Cerebellar nuclear complex (tissue), 1 donor: ENCODE data around the gene WBP1L.

Experiments
- DNase-seq, 2 experiments: peaks; one replicate each; lab custom pipeline; 2025; lab: John Stamatoyannopoulos, UW

The WBP1L gene

GRCh38 chr10:102759497-102760210 lies 15.9 kb downstream of the WBP1L start:
- no peak for DNase-seq

DNA sequence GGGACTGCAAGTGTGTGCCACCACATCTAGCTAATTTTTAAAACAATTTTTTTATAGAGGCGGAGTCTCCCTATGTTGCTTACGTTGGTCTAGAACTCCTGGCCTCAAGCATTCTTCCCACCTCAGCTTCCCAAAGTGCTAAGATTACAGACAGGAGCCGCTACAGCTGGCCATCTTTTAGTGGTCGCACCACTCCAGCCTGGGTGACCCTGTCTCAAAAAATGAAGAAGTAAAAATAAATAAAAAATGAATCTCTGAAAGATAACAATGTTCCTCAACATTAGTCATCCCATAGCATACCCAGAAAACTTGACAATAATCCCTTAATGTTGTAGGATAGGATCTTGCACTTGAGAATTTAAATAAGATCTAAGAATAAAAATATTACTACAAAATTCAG lies 18.2 kb downstream of the WBP1L start:
- no peak for DNase-seq

DNA sequence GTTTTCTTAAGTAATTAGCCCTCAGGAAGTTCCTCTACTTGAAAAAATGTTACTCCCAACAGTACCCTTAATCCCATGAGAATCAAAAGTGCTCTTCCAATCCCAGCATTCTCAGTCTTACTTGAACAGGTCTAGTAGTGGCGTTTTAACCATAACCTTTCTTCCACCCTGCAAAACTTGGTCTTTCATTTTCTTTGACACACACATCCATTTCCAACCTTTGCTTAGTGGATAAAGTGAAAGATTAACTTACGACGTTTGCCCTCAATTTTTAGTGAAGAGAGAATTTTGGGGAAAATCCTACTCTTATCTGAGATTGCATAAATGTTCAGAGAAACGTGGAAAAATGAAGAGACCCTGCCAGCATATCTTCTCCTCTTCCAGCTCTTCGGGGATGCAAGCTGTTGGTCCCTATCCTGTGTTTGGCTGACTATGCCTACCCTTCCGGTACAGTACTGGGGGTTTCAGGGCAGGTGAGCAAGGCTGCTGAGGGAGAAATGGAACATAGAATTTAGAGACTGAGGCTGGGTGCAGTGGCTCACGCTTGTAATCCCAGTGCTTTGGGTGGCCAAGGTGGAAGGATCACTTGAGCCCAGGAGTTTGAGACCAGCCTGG lies 18.8 kb downstream of the WBP1L start:
- DNase-seq: no peak

DNA sequence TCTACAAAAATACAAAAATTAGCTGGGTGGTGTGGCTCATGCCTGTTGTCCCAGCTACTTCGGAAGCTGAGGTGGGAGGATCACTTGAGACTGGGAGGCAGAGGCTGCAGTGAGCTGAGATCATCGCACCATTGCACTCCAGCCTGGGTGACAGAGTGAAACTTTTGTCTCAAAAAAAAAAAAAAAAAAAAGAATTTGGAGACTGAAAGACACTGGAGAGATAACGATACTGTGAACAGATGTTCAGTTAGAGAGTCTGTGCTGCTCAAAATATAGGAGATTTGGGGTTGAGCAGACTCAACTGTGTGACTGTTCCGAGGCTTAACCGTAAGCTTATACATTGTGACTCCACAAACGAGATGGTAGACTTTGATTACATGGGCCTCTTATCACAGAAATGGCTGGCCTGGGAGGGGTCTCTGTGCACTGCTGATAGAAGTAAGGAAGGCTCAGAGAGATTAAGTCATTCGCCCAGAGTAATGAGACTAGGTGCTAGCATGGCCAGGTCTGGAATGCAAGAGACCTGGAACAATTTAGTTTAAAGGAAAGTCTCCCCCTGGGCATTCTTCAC lies 19.4 kb downstream of the WBP1L start:
- no peak for DNase-seq

- no peak for DNase-seq
Observed at GRCh38 chr10:102764470-102765161, 20.9 kb downstream of the WBP1L start.

- DNase-seq: no peak
Observed at GRCh38 chr10:102765336-102765735, 21.6 kb downstream of the WBP1L start.

DNA sequence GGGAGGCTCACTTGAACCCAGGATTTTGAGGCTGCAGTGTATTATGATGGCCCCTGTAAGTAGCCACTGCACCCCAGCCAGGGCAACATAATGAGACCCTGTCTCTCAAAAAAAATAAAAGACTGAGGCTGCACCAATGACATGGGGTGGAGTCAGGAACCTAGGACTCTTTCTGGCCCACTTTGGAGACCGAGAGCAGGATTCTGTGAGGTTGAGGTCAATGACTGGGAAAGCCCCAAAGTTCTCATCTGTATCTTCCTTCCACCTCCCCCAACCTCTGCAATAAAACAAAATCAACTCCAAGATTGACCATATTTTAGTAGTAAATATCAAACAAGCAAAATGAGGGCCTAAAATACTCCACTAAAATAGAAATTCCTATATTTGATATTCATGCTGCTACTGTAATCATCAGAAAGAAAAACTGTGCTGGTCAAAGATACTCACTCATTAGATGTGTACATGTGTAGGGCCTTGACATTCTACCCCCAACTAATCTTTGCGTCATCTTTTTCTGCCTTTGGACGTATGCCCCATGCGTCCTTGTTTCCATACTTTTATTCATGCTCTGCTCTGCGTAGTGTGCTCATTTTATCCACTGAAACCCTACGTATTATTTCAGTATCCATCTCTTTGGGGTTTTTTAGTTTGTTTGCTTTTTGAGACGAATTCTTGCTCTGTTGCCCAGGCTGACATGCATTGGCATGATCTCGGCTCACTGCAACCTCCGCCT lies 23.8 kb downstream of the WBP1L start:
- DNase-seq: no peak

GRCh38 chr10:102769375-102770107 lies 25.8 kb downstream of the WBP1L start:
- DNase-seq: no peak

GRCh38 chr10:102770108-102770482 lies 26.3 kb downstream of the WBP1L start:
- DNase-seq: no peak

GRCh38 chr10:102770792-102771191 lies 27.0 kb downstream of the WBP1L start:
- no peak for DNase-seq

- DNase-seq: no peak
Observed at GRCh38 chr10:102773320-102773719, 29.6 kb downstream of the WBP1L start.

- DNase-seq: no peak
Observed at GRCh38 chr10:102773986-102774385, 30.2 kb downstream of the WBP1L start.

DNA sequence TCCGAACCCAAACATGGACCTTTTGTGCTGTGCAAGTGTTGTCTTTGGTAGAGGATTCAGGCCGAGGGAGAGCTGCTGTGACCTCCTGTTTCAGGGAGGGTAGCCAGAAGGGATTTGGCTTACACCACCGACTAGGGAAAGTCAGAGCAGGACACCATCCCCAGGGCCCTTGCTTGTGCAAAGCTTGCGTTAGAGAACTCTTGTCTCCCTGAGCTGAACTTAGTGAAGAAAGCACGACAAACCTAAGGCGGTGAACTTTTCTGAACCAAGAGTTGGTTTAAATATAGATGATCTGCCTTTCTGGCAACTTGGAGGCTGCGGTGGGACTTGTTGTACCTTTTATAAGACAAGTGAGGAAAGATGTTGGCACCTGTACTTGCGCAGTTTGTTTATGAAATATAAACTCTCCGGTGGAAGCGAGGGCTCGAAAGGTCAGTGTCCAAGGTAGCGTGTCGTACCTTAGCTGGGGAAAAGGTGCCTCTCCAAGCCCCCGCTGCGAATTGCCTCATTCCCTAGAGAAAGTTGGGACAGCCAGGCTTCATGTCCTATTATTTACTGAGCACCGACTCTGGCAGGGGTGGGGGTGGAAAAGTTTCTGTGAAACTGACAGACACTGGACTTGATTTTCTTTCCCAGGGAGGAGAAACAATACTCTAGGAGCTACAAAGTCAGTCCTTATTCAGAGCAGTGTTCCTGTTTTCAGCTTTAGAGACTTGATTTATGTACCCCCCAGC lies 31.6 kb downstream of the WBP1L start:
- no peak for DNase-seq

DNA sequence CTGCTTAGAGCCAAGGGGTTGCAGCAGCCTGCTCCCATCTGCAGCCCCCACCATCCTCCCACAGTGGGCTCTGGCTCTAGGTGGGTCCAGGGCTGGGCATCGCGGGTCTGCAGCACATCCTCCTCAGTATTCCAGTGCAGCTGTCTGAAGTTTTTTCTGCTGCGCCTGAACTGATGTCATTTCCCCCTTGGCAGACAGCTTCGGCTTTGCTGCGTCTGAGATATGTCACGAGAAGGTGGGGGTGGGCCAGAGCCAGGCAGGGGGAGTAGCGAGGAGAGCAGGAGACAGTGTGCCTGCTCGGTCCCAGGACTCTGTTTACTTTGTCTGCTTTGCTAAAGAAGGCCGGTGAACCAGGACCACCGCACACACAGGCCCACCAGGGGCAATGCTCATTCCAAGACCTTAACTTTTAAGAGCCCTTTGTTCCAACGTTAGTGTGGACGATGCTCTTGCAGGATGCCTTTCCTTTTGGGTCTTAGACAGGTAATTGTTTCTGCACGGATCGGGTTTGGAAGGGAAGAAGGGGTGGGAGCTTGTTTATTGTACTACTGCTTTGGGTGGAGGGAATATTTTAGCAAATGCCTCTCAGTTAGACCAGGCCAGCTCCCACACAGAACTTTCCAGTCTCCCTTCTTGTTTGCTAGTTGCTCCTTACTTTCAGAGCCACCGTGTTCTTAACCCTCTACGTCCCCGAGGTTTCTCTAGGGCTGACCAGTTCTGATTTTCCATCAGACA lies 32.4 kb downstream of the WBP1L start:
- DNase-seq: no peak

GRCh38 chr10:102776779-102777456 lies 33.2 kb downstream of the WBP1L start:
- DNase-seq: no peak

- no peak for DNase-seq
Observed at GRCh38 chr10:102777711-102778453, 34.1 kb downstream of the WBP1L start.

DNA sequence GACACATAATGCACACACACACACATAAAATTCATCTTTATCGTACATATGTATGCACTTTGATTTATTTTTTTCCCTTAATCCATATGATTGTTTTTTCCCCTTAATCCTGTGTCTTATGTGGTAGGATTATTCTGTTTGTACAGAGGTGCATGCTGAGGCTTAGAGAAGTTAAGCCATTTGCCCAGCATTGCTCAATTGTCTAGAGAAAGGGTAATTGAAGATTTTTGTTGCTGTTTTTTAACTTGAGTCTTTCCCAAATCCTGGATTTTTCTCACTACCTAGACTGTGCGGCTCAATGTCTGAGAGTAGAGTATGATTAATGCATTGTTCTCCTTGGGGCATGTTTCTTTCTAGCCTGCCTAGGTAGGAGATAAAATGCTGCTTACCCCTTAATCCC lies 35.0 kb downstream of the WBP1L start:
- no peak for DNase-seq

DNA sequence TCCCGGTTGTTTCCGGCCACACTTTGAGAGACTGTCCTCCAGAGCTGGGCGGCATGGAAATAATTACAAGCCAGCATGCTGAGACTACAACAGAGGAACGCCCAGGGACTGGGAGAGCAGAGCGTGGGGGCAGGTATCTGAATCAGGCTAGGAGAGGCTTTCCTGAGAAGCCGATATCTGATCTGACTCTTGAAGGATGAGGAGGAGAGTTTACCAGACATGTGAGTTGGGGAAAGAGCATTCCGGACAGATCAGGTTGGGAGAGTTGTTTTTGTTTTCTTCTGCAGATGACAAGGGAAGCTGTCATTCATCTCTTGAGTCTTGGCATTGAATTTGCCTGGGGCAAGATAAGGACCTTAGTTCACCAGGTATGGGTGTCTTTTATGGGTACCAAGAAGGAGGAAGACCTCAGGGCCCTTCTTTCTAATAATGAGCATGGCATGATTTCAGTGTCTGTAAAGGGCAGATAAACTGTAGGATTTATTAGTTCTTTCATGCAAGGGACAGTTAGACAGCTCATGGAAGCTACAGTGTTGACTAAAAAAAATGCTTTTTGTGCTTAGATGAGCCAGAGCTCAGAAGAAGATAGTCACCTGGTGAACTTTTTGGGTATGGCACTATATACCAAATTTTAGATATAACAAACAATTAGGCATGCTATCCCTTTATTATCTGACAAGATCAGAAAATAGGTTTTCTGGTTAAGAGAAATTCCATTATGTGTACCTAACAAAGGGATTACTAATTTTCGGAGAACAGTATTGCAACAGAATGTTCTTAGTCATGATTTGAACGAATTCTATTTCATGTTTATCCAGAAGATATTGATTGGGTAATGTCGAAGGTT lies 36.2 kb downstream of the WBP1L start:
- DNase-seq: no peak
